GM12891 (cell line): Measurements from ENCODE around the gene GPR61.

Experiments
- DNase-seq: peaks from one replicate; pipeline ENCODE4 v3.0.0; 2011; ENCODE audit warnings: low spot score; ENCODE audit not compliant: insufficient read length
- FAIRE-seq: peaks from 2 replicates; lab custom pipeline; 2011; peaks lifted over from hg19 to GRCh38; lab: Jason Lieb, UNC
- PAX5 ChIP-seq: IDR thresholded peaks from 2 replicates; pipeline ENCODE4 v1.6.1; 2011; ENCODE audit warnings: low read length, moderate library complexity, mild to moderate bottlenecking; ENCODE audit not compliant: insufficient read depth, severe bottlenecking
- POLR2A ChIP-seq: IDR thresholded peaks from 2 replicates; pipeline ENCODE4 v1.6.1; 2011; ENCODE audit warnings: low read depth, low read length, control low read depth
- POLR2AphosphoS5 ChIP-seq: IDR thresholded peaks from 2 replicates; pipeline ENCODE4 v1.6.1; 2011; ENCODE audit warnings: low read depth, low read length, control low read depth
- POU2F2 ChIP-seq: IDR thresholded peaks from 2 replicates; pipeline ENCODE4 v1.6.1; 2011; ENCODE audit warnings: low read depth, mild to moderate bottlenecking, control low read depth, low read length, moderate library complexity
- SPI1 ChIP-seq: IDR thresholded peaks from 2 replicates; pipeline ENCODE4 v1.6.1; 2011; ENCODE audit warnings: low read depth, low read length, control low read depth
- TAF1 ChIP-seq: IDR thresholded peaks from 2 replicates; pipeline ENCODE4 v1.6.1; 2011; ENCODE audit warnings: low read depth, low read length, control low read depth

GPR61 gene

GRCh38 chr1:109508873-109509175 is 30.8 kb upstream of the GPR61 start:
- FAIRE-seq: no peak
- DNase-seq: no peak
- TF ChIP-seq PAX5 (no peak), SPI1 (no peak), POLR2AphosphoS5 (no peak), TAF1 (no peak), POU2F2 (no peak)

GRCh38 chr1:109509176-109510134 is 30.2 kb upstream of the GPR61 start, which contains the start of gene AMIGO1:
TSS of gene AMIGO1 (minus strand) at chr1:109509727. CDS start at chr1:109508912, 815 bp downstream.
- FAIRE-seq: peak; percentile 69
- peak; percentile 79 for DNase-seq
- TF ChIP-seq POLR2AphosphoS5 (no peak), TAF1 (no peak), SPI1 (no peak), PAX5 (no peak), POU2F2 (no peak), POLR2A (no peak)

GRCh38 chr1:109513110-109513710 is 26.5 kb upstream of the GPR61 start:
- TF ChIP-seq PAX5: no peak
- no peak for TF ChIP-seq TAF1
- no peak for TF ChIP-seq POLR2AphosphoS5
- no peak for DNase-seq
- FAIRE-seq: no peak

- TF ChIP-seq PAX5: no peak
- DNase-seq (no peak), FAIRE-seq (no peak)
Observed at GRCh38 chr1:109514846-109515245, 24.8 kb upstream of the GPR61 start.

DNA sequence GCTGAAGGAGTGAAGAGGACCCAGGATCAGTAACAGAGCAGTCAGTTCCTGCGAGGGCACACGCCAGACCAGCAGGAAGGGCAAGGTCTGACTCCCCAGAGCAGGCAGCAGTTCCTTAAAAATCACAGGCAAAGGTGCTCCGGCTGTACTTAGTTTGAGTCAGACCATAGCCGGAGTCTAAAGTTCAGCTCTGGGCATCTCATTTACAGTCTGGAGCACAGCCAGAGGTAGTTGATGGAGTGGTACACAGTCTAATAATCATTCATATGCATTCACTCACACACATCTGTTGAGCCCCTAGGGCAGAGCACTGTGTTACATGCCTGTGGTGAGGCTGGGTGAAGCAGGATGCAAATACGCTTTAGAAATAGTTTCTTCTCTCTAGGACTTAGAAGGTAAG is 22.8 kb upstream of the GPR61 start:
- FAIRE-seq (no peak), DNase-seq (no peak)
- TF ChIP-seq POLR2AphosphoS5 (no peak), TAF1 (no peak), SPI1 (no peak), PAX5 (no peak), POU2F2 (no peak), POLR2A (no peak)

DNA sequence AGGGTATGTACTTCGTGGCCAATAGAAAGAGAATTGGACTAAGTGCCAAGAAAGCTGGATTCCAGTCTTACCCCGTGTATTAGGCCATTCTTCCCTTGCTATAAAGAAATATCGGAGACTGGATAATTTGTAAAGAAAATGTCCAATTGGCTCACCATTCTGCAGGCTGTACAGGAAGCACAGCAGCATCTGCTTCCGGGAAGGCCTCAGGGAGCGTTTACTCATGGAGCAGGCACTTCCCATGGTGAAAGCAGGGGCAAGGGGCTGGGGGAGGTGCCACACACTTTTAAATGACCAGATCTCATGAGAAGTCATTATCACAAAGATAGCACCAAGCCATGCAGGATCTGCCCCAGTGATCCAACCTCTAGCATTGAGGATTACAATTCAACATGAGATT is 22.3 kb upstream of the GPR61 start:
- no peak for DNase-seq
- no peak for TF ChIP-seq POLR2A
- no peak for TF ChIP-seq POLR2AphosphoS5
- TF ChIP-seq SPI1: no peak
- no peak for TF ChIP-seq PAX5
- no peak for FAIRE-seq

DNA sequence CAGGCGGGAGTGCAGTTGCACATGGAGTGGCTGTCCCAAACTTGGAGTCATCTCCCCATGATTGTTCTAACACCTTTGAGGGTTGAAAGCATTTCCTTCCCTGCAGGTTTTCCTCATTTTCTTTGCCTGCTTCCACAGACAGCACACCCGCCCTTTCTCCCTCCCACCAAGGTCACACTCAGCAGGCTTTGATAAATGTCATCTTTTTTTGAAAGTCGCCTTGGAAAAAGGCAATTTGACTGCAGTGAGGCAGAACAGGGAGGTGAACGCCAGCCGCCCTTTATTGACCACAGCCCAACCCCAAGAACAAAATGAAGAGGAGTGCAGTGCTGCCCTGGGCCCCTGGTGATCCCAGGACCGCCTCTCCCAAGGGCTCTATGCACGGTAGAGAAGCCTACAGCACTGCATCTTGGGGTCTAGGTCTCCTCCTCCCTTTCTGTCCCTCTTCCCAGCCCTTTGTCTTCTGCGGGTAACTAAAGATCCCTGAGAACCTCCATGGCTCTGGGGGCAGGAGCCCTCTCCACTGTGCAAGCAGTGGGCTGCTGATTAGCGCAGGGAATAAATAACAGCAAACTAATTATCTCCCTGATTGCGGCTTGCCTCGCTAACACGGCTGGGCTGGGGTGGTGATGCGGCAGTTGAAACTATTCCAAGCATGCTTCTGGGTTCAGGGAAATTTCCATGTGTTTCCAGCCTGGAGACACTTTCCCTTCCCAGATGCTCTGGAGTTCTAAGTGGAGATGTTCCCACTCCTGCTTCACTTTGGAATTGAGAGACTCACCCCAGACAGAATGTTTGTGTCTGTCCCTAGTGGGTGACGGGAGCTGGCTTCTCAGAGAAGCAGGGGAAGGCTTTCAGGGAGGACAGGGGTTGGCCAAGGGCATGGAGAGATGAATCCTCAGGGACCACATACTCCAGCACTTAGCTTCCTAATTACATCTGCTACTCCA is 18.4 kb upstream of the GPR61 start:
- DNase-seq (no peak), FAIRE-seq (no peak)
- TF ChIP-seq TAF1 (no peak), POU2F2 (no peak), PAX5 (no peak), POLR2AphosphoS5 (no peak), SPI1 (no peak), POLR2A (no peak)

- no peak for TF ChIP-seq TAF1
- TF ChIP-seq POU2F2: no peak
- TF ChIP-seq PAX5: no peak
- TF ChIP-seq SPI1: no peak
- TF ChIP-seq POLR2A: no peak
- no peak for TF ChIP-seq POLR2AphosphoS5
- no peak for FAIRE-seq
- DNase-seq: no peak
Observed at GRCh38 chr1:109522026-109522425, 17.6 kb upstream of the GPR61 start.

DNA sequence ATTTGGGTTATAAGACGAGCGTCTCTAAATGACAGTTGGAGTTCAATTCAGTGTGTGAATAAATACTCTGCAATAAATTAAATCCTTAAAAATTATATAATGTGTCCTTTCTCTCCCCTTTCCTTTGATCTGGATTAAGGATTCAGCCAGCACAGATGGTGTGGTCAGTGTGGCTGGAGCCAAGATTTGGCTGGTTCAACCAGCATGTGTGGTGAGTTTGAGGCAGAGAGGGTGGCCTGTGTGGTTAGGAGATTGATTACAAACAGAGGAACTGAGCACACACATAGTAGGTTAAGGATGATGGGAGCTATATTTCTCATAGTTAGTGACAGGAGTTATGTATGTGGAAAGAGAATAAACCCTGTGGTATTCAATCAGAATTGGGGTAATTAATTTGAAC is 16.0 kb upstream of the GPR61 start:
- DNase-seq (no peak), FAIRE-seq (no peak)
- TF ChIP-seq PAX5: no peak
- TF ChIP-seq POLR2AphosphoS5: no peak
- no peak for TF ChIP-seq SPI1
- no peak for TF ChIP-seq POLR2A
- TF ChIP-seq TAF1: no peak
- TF ChIP-seq POU2F2: no peak

DNA sequence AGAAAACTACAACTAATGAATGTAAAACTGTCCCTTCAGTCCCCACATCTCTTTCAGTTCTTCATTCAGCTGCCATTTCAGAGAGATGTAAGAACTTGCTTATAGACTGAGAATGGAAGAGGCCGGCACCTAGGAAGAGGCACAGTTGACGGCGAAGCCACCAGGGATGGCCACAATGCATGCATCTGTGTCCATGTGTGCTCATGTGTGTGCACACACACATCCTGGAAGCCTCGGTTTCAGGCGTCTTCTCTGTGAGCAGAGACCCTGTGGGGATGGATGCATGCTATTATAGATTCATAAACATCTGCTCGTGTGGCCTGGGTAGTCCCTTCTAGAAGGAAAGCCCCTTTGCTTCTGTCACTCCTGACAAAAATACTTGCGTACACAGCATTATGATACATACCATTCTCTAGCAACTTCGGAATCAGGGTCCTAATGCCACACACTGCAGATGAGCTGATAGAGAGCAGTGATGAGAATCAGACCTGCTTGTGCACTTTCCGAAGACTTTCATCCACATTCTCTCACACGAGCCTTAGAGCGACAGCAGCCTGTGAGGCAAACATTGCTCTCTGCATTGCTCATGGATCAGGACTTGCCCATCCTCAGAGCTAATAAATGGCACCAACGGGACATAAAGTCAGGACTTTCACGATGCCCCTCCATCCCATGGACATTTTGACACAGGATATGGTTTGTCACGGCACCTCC is 12.4 kb upstream of the GPR61 start:
- FAIRE-seq: no peak
- DNase-seq: no peak
- TF ChIP-seq SPI1 (peak; percentile 69), POU2F2 (no peak), POLR2A (0 out of 2 replicates have a peak, but pooled peaks have one; percentile 22)
